DND-41 (cell line): Measurements from ENCODE around the gene RIPK4.

ENCODE experiments used
- EZH2 ChIP-seq: IDR thresholded peaks from 3 replicates; pipeline ENCODE4 v1.6.1; 2012; ENCODE audit warnings: borderline replicate concordance, low read depth, mild to moderate bottlenecking, moderate library complexity, low read length, inconsistent platforms; ENCODE audit not compliant: severe bottlenecking
- TF ChIP-seq, protein P1 (sequence below): IDR thresholded peaks from 2 replicates; pipeline ENCODE4 v1.5.1; 2012; ENCODE audit warnings: borderline replicate concordance, low read length, moderate library complexity, mild to moderate bottlenecking; ENCODE audit not compliant: poor library complexity, severe bottlenecking; ENCODE audit errors: extremely low read depth

DNA sequence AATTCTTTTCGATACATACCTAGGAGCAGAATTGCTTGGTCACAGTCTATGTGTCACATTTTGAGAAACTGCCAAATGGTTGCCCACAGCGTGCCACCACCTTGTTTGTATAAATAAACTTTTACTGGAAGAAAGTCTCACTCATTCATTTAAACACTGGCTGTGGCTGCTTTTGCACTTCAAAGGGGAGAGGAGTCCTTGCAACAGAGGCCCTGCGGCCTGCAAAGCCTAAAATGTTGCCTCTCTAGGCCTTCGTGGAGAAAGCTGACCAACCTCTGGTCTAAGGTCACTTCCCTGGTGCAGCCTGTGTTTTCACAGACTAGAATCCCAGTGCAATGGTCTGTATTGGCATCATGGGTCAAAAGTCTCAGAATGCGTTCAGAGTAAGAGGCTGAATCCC, 8.3 kb downstream of the RIPK4 start:
- TF ChIP-seq, protein P1, sequence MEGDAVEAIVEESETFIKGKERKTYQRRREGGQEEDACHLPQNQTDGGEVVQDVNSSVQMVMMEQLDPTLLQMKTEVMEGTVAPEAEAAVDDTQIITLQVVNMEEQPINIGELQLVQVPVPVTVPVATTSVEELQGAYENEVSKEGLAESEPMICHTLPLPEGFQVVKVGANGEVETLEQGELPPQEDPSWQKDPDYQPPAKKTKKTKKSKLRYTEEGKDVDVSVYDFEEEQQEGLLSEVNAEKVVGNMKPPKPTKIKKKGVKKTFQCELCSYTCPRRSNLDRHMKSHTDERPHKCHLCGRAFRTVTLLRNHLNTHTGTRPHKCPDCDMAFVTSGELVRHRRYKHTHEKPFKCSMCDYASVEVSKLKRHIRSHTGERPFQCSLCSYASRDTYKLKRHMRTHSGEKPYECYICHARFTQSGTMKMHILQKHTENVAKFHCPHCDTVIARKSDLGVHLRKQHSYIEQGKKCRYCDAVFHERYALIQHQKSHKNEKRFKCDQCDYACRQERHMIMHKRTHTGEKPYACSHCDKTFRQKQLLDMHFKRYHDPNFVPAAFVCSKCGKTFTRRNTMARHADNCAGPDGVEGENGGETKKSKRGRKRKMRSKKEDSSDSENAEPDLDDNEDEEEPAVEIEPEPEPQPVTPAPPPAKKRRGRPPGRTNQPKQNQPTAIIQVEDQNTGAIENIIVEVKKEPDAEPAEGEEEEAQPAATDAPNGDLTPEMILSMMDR: no peak
- TF ChIP-seq EZH2: no peak
